NCI-H1092 treated with DMSO at 0.1 percent for 48 hours (cell line): ENCODE measurements around the gene LYRM2.

Source experiments
- DNase-seq: peaks from one replicate; lab custom pipeline; 2025; lab: John Stamatoyannopoulos, UW

Gene LYRM2

DNA sequence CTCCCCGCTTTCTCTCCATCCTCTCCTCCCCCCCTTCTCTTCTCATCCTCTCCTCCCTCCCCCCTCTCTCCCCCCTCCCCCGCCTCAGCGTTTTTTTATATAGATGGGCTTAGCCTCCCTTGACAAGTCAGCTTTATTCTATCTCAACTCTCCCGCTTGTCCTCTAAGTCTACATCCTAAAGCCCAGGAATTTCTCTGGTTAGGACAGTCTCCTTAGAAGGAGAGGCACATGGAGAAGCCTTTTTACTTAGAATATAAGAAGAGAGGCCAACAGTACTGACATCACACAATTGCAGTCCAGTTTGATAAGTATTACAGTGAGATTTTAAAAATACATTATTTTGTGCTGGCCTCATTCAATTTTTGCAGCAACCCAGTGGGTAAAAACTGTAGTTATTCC is 83.5 kb downstream of the LYRM2 start:
- DNase-seq: no peak

DNA sequence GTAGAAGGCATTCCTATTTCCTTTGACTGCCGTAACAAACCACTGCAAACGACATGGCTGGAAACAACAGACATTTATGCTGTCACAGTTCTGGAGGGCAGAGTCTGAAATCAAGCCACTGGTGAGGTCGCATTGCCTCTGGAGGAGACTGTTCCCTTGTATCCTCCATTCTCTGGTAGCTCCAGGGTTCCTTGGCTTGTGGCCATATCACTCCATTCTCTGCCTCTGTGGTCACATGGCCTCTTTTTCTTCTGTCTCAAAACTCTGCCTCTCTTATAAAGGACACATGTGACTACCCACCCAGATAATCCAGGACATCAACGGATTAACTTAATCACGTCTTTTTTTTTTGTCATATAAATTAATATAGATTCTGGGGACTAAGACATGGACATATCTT is 84.4 kb downstream of the LYRM2 start:
- no peak for DNase-seq

GRCh38 chr6:89553431-89553830 is 85.1 kb downstream of the LYRM2 start:
- no peak for DNase-seq

DNA sequence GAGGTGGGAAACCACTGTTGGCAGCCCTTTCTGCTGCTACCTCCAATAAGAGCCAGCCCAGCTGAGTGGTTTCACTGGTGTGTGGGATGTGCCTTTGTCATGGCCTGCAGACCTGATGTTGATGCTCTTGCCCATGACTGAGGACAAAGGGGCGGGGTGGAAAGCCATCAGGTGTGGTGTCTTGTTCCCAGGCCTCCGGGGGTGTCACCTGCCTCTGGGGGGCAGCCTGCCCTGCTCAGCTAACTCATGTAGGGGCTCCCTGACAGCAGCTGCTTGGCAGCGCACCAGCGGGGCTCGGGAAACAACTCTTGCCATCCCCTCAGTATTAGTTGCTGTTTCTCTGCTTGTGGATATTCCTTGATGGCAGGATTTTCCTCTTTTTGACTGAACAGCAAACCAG is 91.3 kb downstream of the LYRM2 start:
- DNase-seq: no peak

DNA sequence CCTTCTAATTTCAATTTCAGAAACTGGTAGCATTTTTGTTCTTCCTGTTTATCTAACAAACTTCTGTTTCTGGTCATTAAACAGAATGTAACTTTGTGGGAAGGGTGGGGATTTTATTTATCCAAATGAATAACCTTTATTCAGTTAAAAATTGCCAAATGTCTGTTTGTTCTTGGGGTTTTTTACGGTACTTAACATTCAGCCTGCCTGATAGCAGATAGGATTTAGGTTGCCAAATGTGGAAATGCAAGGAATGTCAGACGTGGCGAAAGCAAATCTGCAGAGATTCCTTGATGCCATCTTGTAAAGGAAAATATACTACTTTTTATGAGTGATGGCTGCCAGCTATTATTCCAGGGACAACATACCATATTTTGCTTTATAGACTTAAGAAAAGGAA is 95.7 kb downstream of the LYRM2 start:
- no peak for DNase-seq

GRCh38 chr6:89542081-89542857 is 96.3 kb downstream of the LYRM2 start:
- DNase-seq: no peak

DNA sequence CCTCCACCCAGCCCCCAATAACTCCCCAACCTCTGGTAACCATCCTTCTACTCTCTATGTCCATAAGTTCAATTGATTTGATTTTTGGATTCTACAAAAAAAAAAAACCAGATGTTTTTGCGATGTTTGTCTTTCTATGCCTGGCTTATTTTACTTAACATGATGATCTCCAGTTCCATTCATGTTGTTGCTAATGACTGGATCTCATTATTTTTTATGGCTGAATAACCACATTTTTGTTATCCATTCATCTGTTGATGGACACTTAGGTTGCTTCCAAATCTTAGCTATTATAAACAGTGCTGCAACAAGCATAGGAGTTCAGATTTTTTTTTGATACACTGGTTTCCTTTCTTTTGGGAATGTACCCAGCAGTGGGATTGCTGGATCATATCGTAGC is 98.8 kb downstream of the LYRM2 start:
- no peak for DNase-seq

GRCh38 chr6:89536231-89536630 is 102.3 kb downstream of the LYRM2 start:
- no peak for DNase-seq

GRCh38 chr6:89530982-89531381 is 107.6 kb downstream of the LYRM2 start:
- DNase-seq: no peak

GRCh38 chr6:89528866-89529265 is 109.7 kb downstream of the LYRM2 start:
- no peak for DNase-seq

DNA sequence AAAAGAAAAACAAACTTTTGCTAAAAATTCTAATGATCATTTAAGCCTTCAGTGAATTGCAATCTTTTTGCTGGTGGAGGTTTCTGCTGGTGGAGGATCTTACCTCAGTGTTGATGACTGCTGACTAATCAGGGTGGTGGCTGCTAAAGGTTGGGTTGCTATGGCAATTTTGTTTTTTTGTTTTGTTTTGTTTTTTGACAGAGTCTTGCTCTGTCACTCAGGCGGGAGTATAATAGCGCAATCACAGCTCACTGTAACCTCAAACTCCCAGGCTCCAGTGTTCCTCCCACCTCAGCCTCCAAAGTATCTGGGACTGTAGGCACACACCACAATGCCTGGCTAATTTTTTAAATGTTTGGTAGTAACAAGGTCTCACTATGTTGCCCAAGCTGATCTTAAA is 110.9 kb downstream of the LYRM2 start:
- DNase-seq: no peak

DNA sequence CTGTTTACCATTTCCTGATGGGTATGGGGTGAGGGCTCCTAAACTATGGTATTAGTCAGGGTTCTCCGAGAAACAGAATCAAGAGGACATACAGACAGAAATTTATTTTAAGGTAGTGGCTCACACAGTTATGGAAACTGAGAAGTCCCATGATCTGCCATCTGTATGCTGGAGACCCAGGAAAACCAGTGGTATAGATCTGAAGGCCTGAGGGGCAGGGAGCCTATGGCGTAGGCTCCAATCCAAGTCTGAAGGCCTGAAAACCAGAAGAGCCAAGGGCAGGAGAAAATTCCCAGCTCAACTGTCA is 112.0 kb downstream of the LYRM2 start:
- no peak for DNase-seq

DNA sequence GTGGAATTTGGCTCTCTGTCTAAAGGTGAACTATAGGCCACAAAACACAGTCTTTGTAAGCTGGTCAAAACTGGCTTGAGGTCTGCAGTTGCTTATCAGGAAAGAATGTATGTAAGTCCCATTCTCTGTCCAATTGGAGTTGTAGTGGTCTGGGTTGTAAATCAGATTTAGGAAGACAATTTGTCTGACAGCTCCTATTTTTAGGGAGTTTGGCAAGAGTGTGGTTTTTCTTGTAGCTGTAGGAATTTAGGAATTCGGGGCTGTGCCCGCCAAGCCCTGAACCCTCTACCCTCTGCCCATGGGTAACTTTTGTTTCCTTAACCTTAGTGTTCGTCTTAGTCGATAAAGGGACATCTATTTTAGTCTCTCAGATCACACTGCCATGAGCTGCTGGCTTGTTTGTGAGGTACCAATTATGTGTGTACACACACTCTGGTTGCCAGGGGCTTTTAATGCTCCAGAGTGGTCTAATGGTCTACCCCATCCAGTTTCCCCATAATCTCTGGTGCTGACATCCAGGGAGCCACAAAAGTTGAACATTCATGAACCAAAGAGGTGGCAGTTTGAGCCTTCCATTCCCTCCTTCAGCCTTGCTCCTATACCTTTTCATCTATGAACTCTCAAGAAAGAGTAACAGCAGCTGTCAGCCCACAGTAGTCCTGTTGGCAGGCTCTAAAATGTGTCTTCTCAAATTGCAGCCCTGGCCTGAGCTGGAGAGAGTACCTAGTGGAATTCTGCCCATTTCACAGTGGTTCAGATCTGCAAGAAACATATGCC is 112.6 kb downstream of the LYRM2 start:
- no peak for DNase-seq

GRCh38 chr6:89522778-89523177 is 115.8 kb downstream of the LYRM2 start:
- DNase-seq: no peak

DNA sequence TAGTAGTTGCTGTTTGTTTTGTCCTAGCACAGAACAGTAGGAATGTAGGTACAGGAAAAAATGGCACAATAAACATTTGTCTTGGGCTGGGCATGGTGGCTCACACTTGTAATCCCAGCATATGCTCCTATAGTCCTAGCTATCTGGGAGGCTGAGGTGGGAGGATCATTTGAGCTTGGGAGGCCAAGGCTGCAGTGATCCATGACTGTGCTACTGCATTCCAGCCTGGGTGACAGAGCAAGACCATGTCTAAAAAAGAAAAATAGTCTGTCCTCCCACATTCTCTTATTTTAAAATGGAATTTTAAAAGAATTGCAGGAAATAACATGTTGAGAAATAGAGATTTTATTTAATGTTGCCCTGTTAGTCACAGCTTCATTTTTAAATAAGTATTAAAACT is 117.8 kb downstream of the LYRM2 start:
- no peak for DNase-seq

DNA sequence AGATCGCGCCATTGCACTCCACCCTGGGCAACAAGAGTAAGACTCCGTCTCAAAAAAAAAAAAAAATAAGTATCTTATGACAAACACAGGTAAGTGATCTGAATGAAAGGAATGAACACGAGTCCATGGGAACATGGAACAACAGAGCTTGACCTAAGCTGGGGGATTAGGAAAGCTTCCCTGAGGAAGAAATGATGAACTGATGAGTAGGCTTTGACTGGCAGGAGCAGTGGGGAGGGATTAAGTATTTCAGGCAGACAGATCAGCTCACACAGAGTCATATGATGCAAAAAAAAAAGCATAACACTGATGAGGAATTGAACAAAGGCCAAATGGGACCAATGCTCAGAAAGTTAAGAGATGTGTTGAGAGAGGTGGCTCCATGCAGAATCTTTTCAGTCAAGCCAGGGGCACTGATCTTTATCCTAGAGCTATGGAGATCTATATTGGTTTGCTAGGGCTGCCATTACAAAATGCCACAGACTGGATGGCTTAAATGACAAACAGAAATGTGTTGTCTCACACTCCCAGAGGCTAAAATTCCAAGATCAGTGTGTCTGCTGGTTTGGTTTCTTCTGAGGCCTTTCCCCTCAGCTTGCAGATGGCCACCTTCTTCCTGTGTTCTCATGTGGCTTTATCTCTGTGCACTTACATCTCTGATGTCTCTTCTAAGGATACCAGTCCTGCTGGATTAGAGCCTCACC is 120.0 kb downstream of the LYRM2 start:
- no peak for DNase-seq
